HepG2 (cell line): ENCODE measurements around the gene ZDHHC14. TPM values are rescaled to one million over a fixed set of nuclear protein-coding genes. Genes with fewer than 3 reads are reported as not detected.

Source experiments
- AFF4 ChIP-seq: sonication (generic); formaldehyde crosslinking; IDR thresholded peaks from 2 replicates; pipeline ENCODE4 v1.4.0; 2020; ENCODE audit warnings: missing genetic modification reagents
- BRD4 ChIP-seq: sonication (generic); formaldehyde crosslinking; IDR thresholded peaks from 2 replicates; pipeline ENCODE4 v1.4.0; 2020; ENCODE audit warnings: missing genetic modification reagents
- GABPB1 ChIP-seq: IDR thresholded peaks from 2 replicates; pipeline ENCODE4 v1.6.1; 2016; ENCODE audit warnings: mild to moderate bottlenecking, missing genetic modification reagents, moderate library complexity, missing compliant biosample characterization
- MTA3 ChIP-seq: sonication (generic); formaldehyde crosslinking; IDR thresholded peaks from 2 replicates; pipeline ENCODE4 v1.4.0; 2020; ENCODE audit warnings: missing genetic modification reagents
- NFRKB ChIP-seq: fragments of 450-650 bp; IDR thresholded peaks from 2 replicates; pipeline ENCODE4 v1.6.1; 2017
- SOX13 ChIP-seq, 3 experiments: fragments of 450-650 bp in 1 of 3; sonication (generic) in 1 of 3; formaldehyde crosslinking in 1 of 3; IDR thresholded peaks in 2 of 3; conservative IDR thresholded peaks in 1 of 3; 2 replicates each; pipeline versions ENCODE4 v1.5.0 to v1.6.1; 2016 to 2020; ENCODE audit warnings: antibody characterized with exemption in 1 of 3, mild to moderate bottlenecking in 1 of 3, missing compliant biosample characterization in 1 of 3, missing genetic modification reagents in 1 of 3, moderate library complexity in 1 of 3
- ZNF124 ChIP-seq: sonication (generic); formaldehyde crosslinking; IDR thresholded peaks from 2 replicates; pipeline ENCODE4 v1.4.0; 2020; ENCODE audit warnings: missing genetic modification reagents
- ZNF512B ChIP-seq: sonication (generic); formaldehyde crosslinking; IDR thresholded peaks from 2 replicates; pipeline ENCODE4 v1.5.1; 2020; ENCODE audit warnings: missing genetic modification reagents, mild to moderate bottlenecking, borderline replicate concordance
- polyA plus RNA-seq, 8 experiments: library from polyadenylated mRNA; depleted of rRNA in 3 of 8; stranded (reverse) in 7 of 8; unstranded in 1 of 8; fragments of >200 nt; fragmentation: Illumina TruSeq in 4 of 8; extraction: Trizol in 4 of 8; gene quantifications; 2 replicates each; pipeline versions ENCODE4 v1.2.1 to v1.2.3, GENCODE V29; 2011 to 2016; ENCODE audit warnings: low read depth in 4 of 8, missing spikeins in 1 of 8, mixed read lengths in 1 of 8; ENCODE audit not compliant: insufficient read depth in 1 of 8
- total RNA-seq, 5 experiments: library from RNA; depleted of rRNA; stranded (reverse); fragments of >200 nt; fragmentation: Illumina TruSeq; extraction: Trizol; gene quantifications; 2 replicates each; pipeline ENCODE4 v1.2.3, GENCODE V29; 2016; ENCODE audit warnings: low read depth in 1 of 5

ZDHHC14 gene
- total and polyA plus RNA-seq, 2 of the 13 experiments (the other 11 are each of a cell fraction or from before 2014, with no cell fraction given), result 3.7 to 9.5 TPM

GRCh38 chr6:157483770-157484169 lies 102.8 kb downstream of the ZDHHC14 start (continued):
- no peak for TF ChIP-seq MTA3 (CRISPR knock-in tag)
- no peak for TF ChIP-seq BRD4 (CRISPR knock-in tag)
- no peak for TF ChIP-seq AFF4 (CRISPR knock-in tag)
- no peak for TF ChIP-seq NFRKB
- TF ChIP-seq SOX13 (IDR thresholded peaks at IDR 0.05), result no peak
- TF ChIP-seq SOX13 (CRISPR knock-in tag; conservative IDR thresholded peaks at IDR 0.05 in 1 of 2, IDR thresholded peaks at IDR 0.05 in 1 of 2), result no peak
- TF ChIP-seq GABPB1 (CRISPR knock-in tag), result no peak
- no peak for TF ChIP-seq ZNF124 (CRISPR knock-in tag)
- no peak for TF ChIP-seq ZNF512B (CRISPR knock-in tag)
